KMS-11 (cell line): Measurements from ENCODE around the gene ATP5F1A.
"Not testable (repeated sequence)": the region's sequence is repeated elsewhere in the genome, so short reads cannot be mapped to it uniquely, and the experiment has no call there.

Source experiments
- H2AFZ ChIP-seq: fragments of 200-600 bp; sonication (generic); 2 replicates; pipeline ENCODE4 v1.6.1; 2016; ENCODE audit warnings: antibody characterized with exemption, mixed run types, low read depth
- H3K27ac ChIP-seq: fragments of 200-600 bp; sonication (generic); 2 replicates; pipeline ENCODE4 v1.6.1; 2016; ENCODE audit warnings: mild to moderate bottlenecking, mixed run types
- H3K27me3 ChIP-seq: fragments of 200-600 bp; sonication (generic); 2 replicates; pipeline ENCODE4 v1.6.1; 2017; ENCODE audit warnings: mild to moderate bottlenecking, low read depth, mixed run types, moderate library complexity; ENCODE audit not compliant: insufficient read depth
- H3K36me3 ChIP-seq: fragments of 200-600 bp; sonication (generic); 2 replicates; pipeline ENCODE4 v1.6.1; 2017; ENCODE audit warnings: mild to moderate bottlenecking, mixed run types; ENCODE audit not compliant: insufficient read depth
- H3K4me1 ChIP-seq: fragments of 200-600 bp; sonication (generic); 2 replicates; pipeline ENCODE4 v1.6.1; 2016; ENCODE audit warnings: mild to moderate bottlenecking, low read depth, mixed run types; ENCODE audit not compliant: poor library complexity, severe bottlenecking
- H3K4me2 ChIP-seq: fragments of 200-600 bp; sonication (generic); 2 replicates; pipeline ENCODE4 v1.7.0; 2016; ENCODE audit warnings: mild to moderate bottlenecking, mixed run types
- H3K4me3 ChIP-seq: fragments of 200-600 bp; sonication (generic); IDR thresholded peaks from 2 replicates; pipeline ENCODE4 v1.6.1; 2017; ENCODE audit warnings: low read depth, low read length, mixed read lengths; ENCODE audit not compliant: insufficient read depth
- H3K79me2 ChIP-seq: fragments of 200-600 bp; sonication (generic); 2 replicates; pipeline ENCODE4 v1.6.1; 2016; ENCODE audit warnings: low read depth, mixed run types; ENCODE audit not compliant: insufficient read depth
- H3K9ac ChIP-seq: fragments of 200-600 bp; sonication (generic); 2 replicates; pipeline ENCODE4 v1.6.1; 2016; ENCODE audit warnings: mild to moderate bottlenecking, mixed run types
- H4K20me1 ChIP-seq: fragments of 200-600 bp; sonication (generic); 2 replicates; pipeline ENCODE4 v1.6.1; 2016; ENCODE audit warnings: mild to moderate bottlenecking, mixed run types; ENCODE audit not compliant: insufficient read depth
- TF ChIP-seq, protein P1 (sequence below): fragments of 200-600 bp; sonication (generic); conservative IDR thresholded peaks from 2 replicates; pipeline ENCODE4 v1.6.1; 2017; ENCODE audit warnings: low read depth, mild to moderate bottlenecking, antibody characterized with exemption, low read length, moderate library complexity, mixed read lengths

The ATP5F1A gene

DNA sequence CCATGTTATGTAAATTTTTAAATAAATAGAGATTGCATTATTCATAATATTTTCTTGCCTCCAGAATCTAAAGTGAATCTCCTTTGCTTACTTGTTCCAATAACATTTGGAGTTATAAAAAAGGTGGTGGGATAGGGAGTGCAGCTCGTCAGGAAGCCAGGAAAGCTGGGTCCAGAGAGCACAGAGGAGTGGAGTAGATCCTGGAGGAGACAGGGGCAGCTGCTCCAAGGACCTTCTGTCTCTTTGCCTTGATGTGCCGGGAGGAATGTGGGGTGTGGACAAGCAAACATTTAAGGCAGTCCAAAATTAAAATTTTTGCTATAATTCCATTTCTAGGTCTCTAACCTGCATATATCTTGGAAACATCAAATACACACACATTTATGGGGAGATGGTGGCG lies 35.4 kb upstream of the ATP5F1A start:
- Histone ChIP-seq H3K4me1 (no peaks in the 10 kb centered on the region), H3K4me3 (no peak overlapping the region), H3K27ac (no peak overlapping the region), H4K20me1 (no peaks in the 10 kb centered on the region), H3K27me3 (no peaks in the 10 kb centered on the region), H2AFZ (no peak overlapping the region), H3K4me2 (no peak overlapping the region), H3K9ac (no peak overlapping the region), H3K79me2 (no peaks in the 10 kb centered on the region), H3K36me3 (no peaks in the 10 kb centered on the region)
- TF ChIP-seq, protein P1, sequence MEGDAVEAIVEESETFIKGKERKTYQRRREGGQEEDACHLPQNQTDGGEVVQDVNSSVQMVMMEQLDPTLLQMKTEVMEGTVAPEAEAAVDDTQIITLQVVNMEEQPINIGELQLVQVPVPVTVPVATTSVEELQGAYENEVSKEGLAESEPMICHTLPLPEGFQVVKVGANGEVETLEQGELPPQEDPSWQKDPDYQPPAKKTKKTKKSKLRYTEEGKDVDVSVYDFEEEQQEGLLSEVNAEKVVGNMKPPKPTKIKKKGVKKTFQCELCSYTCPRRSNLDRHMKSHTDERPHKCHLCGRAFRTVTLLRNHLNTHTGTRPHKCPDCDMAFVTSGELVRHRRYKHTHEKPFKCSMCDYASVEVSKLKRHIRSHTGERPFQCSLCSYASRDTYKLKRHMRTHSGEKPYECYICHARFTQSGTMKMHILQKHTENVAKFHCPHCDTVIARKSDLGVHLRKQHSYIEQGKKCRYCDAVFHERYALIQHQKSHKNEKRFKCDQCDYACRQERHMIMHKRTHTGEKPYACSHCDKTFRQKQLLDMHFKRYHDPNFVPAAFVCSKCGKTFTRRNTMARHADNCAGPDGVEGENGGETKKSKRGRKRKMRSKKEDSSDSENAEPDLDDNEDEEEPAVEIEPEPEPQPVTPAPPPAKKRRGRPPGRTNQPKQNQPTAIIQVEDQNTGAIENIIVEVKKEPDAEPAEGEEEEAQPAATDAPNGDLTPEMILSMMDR, result no peak

DNA sequence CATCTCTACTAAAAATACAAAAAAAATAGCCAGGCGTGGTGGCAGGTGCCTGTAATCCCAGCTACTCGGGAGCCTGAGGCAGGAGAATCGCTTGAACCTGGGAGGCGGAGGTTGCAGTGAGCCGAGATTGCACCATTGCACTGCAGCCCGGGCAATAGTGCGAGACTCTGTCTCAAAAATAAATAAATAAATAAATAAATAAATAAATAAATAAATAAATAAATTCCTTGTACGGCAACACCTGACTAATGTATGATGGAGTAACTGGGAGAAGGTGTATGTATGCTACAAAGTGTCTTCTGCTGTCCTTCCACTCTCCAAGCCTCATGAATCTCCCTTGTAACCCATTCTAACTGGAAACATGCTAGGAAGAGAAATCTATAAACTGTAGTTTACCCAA lies 32.5 kb upstream of the ATP5F1A start:
- not testable (repeated sequence) for H3K36me3 ChIP-seq, H4K20me1 ChIP-seq

GRCh38 chr18:46130061-46130460 lies 32.0 kb upstream of the ATP5F1A start:
- H3K4me3 ChIP-seq, result no peak overlapping the region
- no peaks in the 10 kb centered on the region for H4K20me1 ChIP-seq
- no peaks in the 10 kb centered on the region for H3K27me3 ChIP-seq
- peaks cover 4% of the 10 kb centered on the region; the same call in 1 of the 2 replicates for H3K36me3 ChIP-seq
- H3K9ac ChIP-seq, result no peak overlapping the region
- no peaks in the 10 kb centered on the region for H3K79me2 ChIP-seq
- H3K27ac ChIP-seq, result no peak overlapping the region
- no peak overlapping the region for H2AFZ ChIP-seq
- no peak overlapping the region for H3K4me2 ChIP-seq
- TF ChIP-seq, protein P1, result no peak
- H3K4me1 ChIP-seq, result no peaks in the 10 kb centered on the region

More for the DNA sequence above, 32.5 kb upstream of the ATP5F1A start:
- H3K27me3 ChIP-seq, H3K79me2 ChIP-seq, H3K27ac ChIP-seq, H3K4me1 ChIP-seq, H3K4me3 ChIP-seq, H3K9ac ChIP-seq, H2AFZ ChIP-seq, H3K4me2 ChIP-seq: not testable (repeated sequence)

- not testable (repeated sequence) for H3K36me3 ChIP-seq, H3K79me2 ChIP-seq, H3K4me1 ChIP-seq, H4K20me1 ChIP-seq, H2AFZ ChIP-seq, H3K27me3 ChIP-seq, H3K27ac ChIP-seq, H3K9ac ChIP-seq, H3K4me3 ChIP-seq, H3K4me2 ChIP-seq
Measured at GRCh38 chr18:46126625-46127024, 28.5 kb upstream of the ATP5F1A start.

GRCh38 chr18:46113751-46114150 lies 15.7 kb upstream of the ATP5F1A start:
- Histone ChIP-seq H3K9ac (no peak overlapping the region), H3K27ac (no peak overlapping the region), H3K79me2 (no peaks in the 10 kb centered on the region; the same call in 1 of the 2 replicates), H3K36me3 (no peaks in the 10 kb centered on the region), H3K4me2 (no peak overlapping the region), H2AFZ (no peak overlapping the region), H3K4me3 (no peak overlapping the region), H3K4me1 (no peaks in the 10 kb centered on the region), H3K27me3 (no peaks in the 10 kb centered on the region), H4K20me1 (no peaks in the 10 kb centered on the region)
- TF ChIP-seq, protein P1, result no peak
